Immature natural killer cell (primary cell): ENCODE data around the gene PAPOLB. TPM values are rescaled to one million over a fixed set of nuclear protein-coding genes. Genes with fewer than 3 reads are reported as not detected.

ENCODE experiments used
- polyA plus RNA-seq, 3 donors: library from polyadenylated mRNA; unstranded; fragments of 300-500 nt; fragmentation: Illumina TruSeq; gene quantifications; one replicate each; pipeline ENCODE4 v1.2.3, GENCODE V29; 2021

The PAPOLB gene
- polyA plus RNA-seq, 3 donors from 2014 or later = 0.21 TPM; not detected in 2

Other genes with a start within 250 kb of the PAPOLB start
- 1 to 10 TPM; 1.1 to 3.4 (median 1.5) TPM for gene FOXK1, start 179.7 kb downstream of the PAPOLB start, polyA plus RNA-seq
- 10 to 100 TPM; 36.7 to 64.2 (median 50.6) TPM for gene AP5Z1, start 86.4 kb downstream of the PAPOLB start, polyA plus RNA-seq
- gene RADIL, start 21.7 kb upstream of the PAPOLB start, polyA plus RNA-seq = not detected
- not detected for gene MMD2, start 97.2 kb upstream of the PAPOLB start, polyA plus RNA-seq
- gene RBAK, start 183.8 kb upstream of the PAPOLB start, polyA plus RNA-seq = 1 to 10 TPM in 2 of 3 donors, under 1 TPM in 1; 0.46 to 4.1 (median 1.8) TPM